Measurements from ENCODE around the gene SERGEF.
"Not testable (repeated sequence)": the region's sequence is repeated elsewhere in the genome, so short reads cannot be mapped to it uniquely, and the experiment has no call there.

The SERGEF gene

GRCh38 chr11:17898782-17899181 lies 114.1 kb downstream of the SERGEF start:
- no peak for DNase-seq

- no peak for DNase-seq
Observed at GRCh38 chr11:17898071-17898470, 114.8 kb downstream of the SERGEF start.

GRCh38 chr11:17897495-17897894 lies 115.4 kb downstream of the SERGEF start:
- DNase-seq: no peak

- DNase-seq: not testable (repeated sequence)
Observed at GRCh38 chr11:17896496-17897151, 116.2 kb downstream of the SERGEF start.

GRCh38 chr11:17894929-17895658 lies 117.8 kb downstream of the SERGEF start:
- DNase-seq: no peak

GRCh38 chr11:17892409-17892808 lies 120.4 kb downstream of the SERGEF start:
- DNase-seq: no peak

- no peak for DNase-seq
Observed at GRCh38 chr11:17890325-17890724, 122.5 kb downstream of the SERGEF start.

GRCh38 chr11:17887779-17888178 lies 125.1 kb downstream of the SERGEF start:
- DNase-seq: no peak

GRCh38 chr11:17883946-17884345 lies 128.9 kb downstream of the SERGEF start:
- DNase-seq: no peak

- DNase-seq: no peak
Observed at GRCh38 chr11:17883057-17883456, 129.8 kb downstream of the SERGEF start.

- DNase-seq: no peak
Observed at GRCh38 chr11:17878743-17879142, 134.1 kb downstream of the SERGEF start.

GRCh38 chr11:17877886-17878285 lies 135.0 kb downstream of the SERGEF start:
- DNase-seq: no peak

- no peak for DNase-seq
Observed at GRCh38 chr11:17876827-17877226, 136.0 kb downstream of the SERGEF start.

GRCh38 chr11:17875891-17876290 lies 137.0 kb downstream of the SERGEF start:
- no peak for DNase-seq

GRCh38 chr11:17873586-17873985 lies 139.3 kb downstream of the SERGEF start:
- no peak for DNase-seq

- not testable (repeated sequence) for DNase-seq
Observed at GRCh38 chr11:17868398-17868797, 144.4 kb downstream of the SERGEF start.

GRCh38 chr11:17867341-17867740 lies 145.5 kb downstream of the SERGEF start:
- DNase-seq: no peak

- no peak for DNase-seq
Observed at GRCh38 chr11:17865765-17866428, 146.9 kb downstream of the SERGEF start.

GRCh38 chr11:17864478-17864941 lies 148.3 kb downstream of the SERGEF start:
- DNase-seq: no peak

- no peak for DNase-seq
Observed at GRCh38 chr11:17861036-17861755, 151.7 kb downstream of the SERGEF start.

GRCh38 chr11:17859552-17859951 lies 153.3 kb downstream of the SERGEF start:
- DNase-seq: no peak

GRCh38 chr11:17855531-17856290 lies 157.1 kb downstream of the SERGEF start:
- DNase-seq: no peak

All from stimulated activated naive CD4-positive, alpha-beta T cell (primary cell).